Smooth muscle cell (in vitro differentiated cells): Measurements from ENCODE around the gene RAB3IP. TPM values are rescaled to one million over a fixed set of nuclear protein-coding genes. Genes with fewer than 3 reads are reported as not detected.

ENCODE experiments used
- DNase-seq: peaks from one replicate; lab custom pipeline; 2025; ENCODE audit not compliant: unreplicated experiment; lab: John Stamatoyannopoulos, UW
- H2AFZ ChIP-seq: fragments of 200-600 bp; sonication (generic); 2 replicates; pipeline ENCODE4 v1.6.0; 2016; ENCODE audit warnings: antibody characterized with exemption, low read depth, mild to moderate bottlenecking
- H3F3A ChIP-seq: fragments of 200-600 bp; sonication (generic); 2 replicates; pipeline ENCODE4 v1.6.0; 2017; ENCODE audit warnings: antibody characterized with exemption, low read depth
- H3K27ac ChIP-seq: fragments of 200-600 bp; sonication (generic); 2 replicates; pipeline ENCODE4 v1.5.1; 2016; ENCODE audit warnings: low read depth, mild to moderate bottlenecking
- H3K27me3 ChIP-seq: fragments of 200-600 bp; sonication (generic); 2 replicates; pipeline ENCODE4 v1.6.1; 2016; ENCODE audit warnings: low read depth, mild to moderate bottlenecking
- H3K36me3 ChIP-seq: fragments of 200-600 bp; sonication (generic); 2 replicates; pipeline ENCODE4 v1.5.1; 2016; ENCODE audit warnings: low read depth
- H3K4me1 ChIP-seq: fragments of 200-600 bp; sonication (generic); 2 replicates; pipeline ENCODE4 v1.5.1; 2016; ENCODE audit warnings: low read depth
- H3K4me2 ChIP-seq: fragments of 200-600 bp; sonication (generic); 2 replicates; pipeline ENCODE4 v1.6.0; 2016; ENCODE audit warnings: mild to moderate bottlenecking
- H3K4me3 ChIP-seq: fragments of 200-600 bp; sonication (generic); 2 replicates; pipeline ENCODE4 v1.5.1; 2016; ENCODE audit warnings: mild to moderate bottlenecking
- H3K79me2 ChIP-seq: fragments of 200-600 bp; sonication (generic); 2 replicates; pipeline ENCODE4 v1.6.0; 2016; ENCODE audit warnings: low read depth, mild to moderate bottlenecking
- H3K9ac ChIP-seq: fragments of 200-600 bp; sonication (generic); 2 replicates; pipeline ENCODE4 v1.6.0; 2016; ENCODE audit warnings: low read depth
- H3K9me3 ChIP-seq: fragments of 200-600 bp; sonication (generic); replicated peaks from 2 replicates; pipeline ENCODE4 v1.5.1; 2016; ENCODE audit warnings: low read depth
- H4K20me1 ChIP-seq: fragments of 200-600 bp; sonication (generic); 2 replicates; pipeline ENCODE4 v1.6.0; 2016; ENCODE audit warnings: low read depth
- CTCF ChIP-seq: fragments of 200-600 bp; sonication (generic); IDR thresholded peaks from 2 replicates; pipeline ENCODE4 v1.5.1; 2017; ENCODE audit warnings: borderline replicate concordance, mild to moderate bottlenecking, antibody characterized with exemption; ENCODE audit not compliant: insufficient read depth, poor library complexity, severe bottlenecking
- WGBS: methylation state at CpG from one replicate; pipeline ENCODE4 v1.1.7; 2016; ENCODE audit warnings: low lambda C conversion rate; 5-methylcytosine and 5-hydroxymethylcytosine counted together
- polyA plus RNA-seq: library from polyadenylated mRNA; unstranded; fragments of >200 nt; fragmentation: Nextera tagmentation; extraction: Ambion mirVana; gene quantifications from 2 replicates; pipeline ENCODE4 v1.2.1, GENCODE V29; 2016
- total RNA-seq: library from RNA; depleted of rRNA; stranded (reverse); fragments of >200 nt; gene quantifications from 2 replicates; pipeline ENCODE4 v1.2.3, GENCODE V29; 2014

The RAB3IP gene
- total and polyA plus RNA-seq, 2 experiments from 2014 or later: 2.2 to 16.9 TPM

GRCh38 chr12:69834147-69834546 is 95.5 kb downstream of the RAB3IP start:
- H3K4me1 ChIP-seq: no peaks in the 10 kb centered on the region
- no peak overlapping the region for H3K4me2 ChIP-seq
- no peak overlapping the region for H2AFZ ChIP-seq
- no peak for DNase-seq
- no peak overlapping the region for H3K27ac ChIP-seq
- H3K36me3 ChIP-seq: no peaks in the 10 kb centered on the region
- WGBS: 72% methylated on average over 2 of the region's 2 CpGs
- H4K20me1 ChIP-seq: no peaks in the 10 kb centered on the region
- H3F3A ChIP-seq: no peaks in the 10 kb centered on the region
- no peaks in the 10 kb centered on the region for H3K9me3 ChIP-seq
- H3K79me2 ChIP-seq: no peaks in the 10 kb centered on the region
- TF ChIP-seq CTCF: no peak
- no peak overlapping the region for H3K4me3 ChIP-seq
- H3K27me3 ChIP-seq: peaks cover 18% of the 10 kb centered on the region
- H3K9ac ChIP-seq: no peak overlapping the region

- H3K79me2 ChIP-seq: no peaks in the 10 kb centered on the region
- no peak overlapping the region for H2AFZ ChIP-seq
- no peaks in the 10 kb centered on the region for H3K36me3 ChIP-seq
- no peak overlapping the region for H3K4me3 ChIP-seq
- no peak for DNase-seq
- H3K4me2 ChIP-seq: no peak overlapping the region
- no peaks in the 10 kb centered on the region for H4K20me1 ChIP-seq
- no peak overlapping the region for H3K27ac ChIP-seq
- no peak for TF ChIP-seq CTCF
- H3K27me3 ChIP-seq: peaks cover 16% of the 10 kb centered on the region
- no peaks in the 10 kb centered on the region for H3F3A ChIP-seq
- no peak overlapping the region for H3K9ac ChIP-seq
- no peaks in the 10 kb centered on the region for H3K9me3 ChIP-seq
- no peaks in the 10 kb centered on the region for H3K4me1 ChIP-seq
Measured at GRCh38 chr12:69834576-69834975, 95.9 kb downstream of the RAB3IP start.

GRCh38 chr12:69835081-69835480 is 96.4 kb downstream of the RAB3IP start:
- 92% methylated on average over 3 of the region's 3 CpGs for WGBS
- no peak for DNase-seq
- Histone ChIP-seq H3K4me2 (no peak overlapping the region), H2AFZ (no peak overlapping the region), H3K79me2 (no peaks in the 10 kb centered on the region), H3K36me3 (no peaks in the 10 kb centered on the region), H3F3A (no peaks in the 10 kb centered on the region), H4K20me1 (no peaks in the 10 kb centered on the region), H3K9ac (no peak overlapping the region), H3K4me1 (no peaks in the 10 kb centered on the region), H3K4me3 (no peak overlapping the region), H3K27me3 (peaks cover 16% of the 10 kb centered on the region), H3K9me3 (no peaks in the 10 kb centered on the region), H3K27ac (no peak overlapping the region)
- no peak for TF ChIP-seq CTCF

GRCh38 chr12:69836015-69836414 is 97.4 kb downstream of the RAB3IP start:
- H4K20me1 ChIP-seq: no peaks in the 10 kb centered on the region
- no peak overlapping the region for H3K4me3 ChIP-seq
- no peaks in the 10 kb centered on the region for H3F3A ChIP-seq
- H3K9ac ChIP-seq: no peak overlapping the region
- peaks cover 23% of the 10 kb centered on the region for H3K27me3 ChIP-seq
- H3K79me2 ChIP-seq: no peaks in the 10 kb centered on the region
- 92% methylated on average over 13 of the region's 13 CpGs for WGBS
- H3K4me1 ChIP-seq: no peaks in the 10 kb centered on the region
- no peaks in the 10 kb centered on the region for H3K9me3 ChIP-seq
- TF ChIP-seq CTCF: no peak
- no peak overlapping the region for H2AFZ ChIP-seq
- no peak overlapping the region for H3K27ac ChIP-seq
- H3K36me3 ChIP-seq: no peaks in the 10 kb centered on the region
- no peak overlapping the region for H3K4me2 ChIP-seq
- DNase-seq: no peak
